IMR-90 (cell line): Measurements from ENCODE around the gene ELOVL1. TPM values are rescaled to one million over a fixed set of nuclear protein-coding genes. Genes with fewer than 3 reads are reported as not detected.

Experiments
- ATAC-seq: fragments of 200-7000 bp; cut with Tn5 transposase; 2 replicates; pipeline ENCODE4 v1.9.1; 2020; ENCODE audit warnings: low read depth, mild to moderate bottlenecking, moderate library complexity
- BruUV-seq: library from RNA; stranded (reverse); fragments of 400-500 nt; replicated peaks from 2 replicates; lab custom pipeline; 2021; lab: Mats Ljungman, UMichigan
- CTCF ChIA-PET: fragments of 300-600 bp; formaldehyde crosslinking; extraction: SDS; loops from one replicate; lab custom pipeline; 2021; ENCODE audit warnings: antibody characterized with exemption; lab: Yijun Ruan, JAX
- POLR2A ChIA-PET: fragments of 300-600 bp; sonication (Branson Sonifier 250); formaldehyde crosslinking; loops from one replicate; lab custom pipeline; 2022; ENCODE audit warnings: antibody characterized with exemption; ENCODE audit not compliant: unreplicated experiment; lab: Charles Lee
- DNase-seq: peaks from one replicate; pipeline ENCODE4 v3.0.0; 2013
- H2AFZ ChIP-seq: replicated peaks from 2 replicates; pipeline ENCODE3; 2013; ENCODE audit warnings: low read length, mild to moderate bottlenecking; ENCODE audit not compliant: poor library complexity
- H2AK5ac ChIP-seq: 2 replicates; pipeline ENCODE4 v1.6.1; 2013; ENCODE audit warnings: low read depth, low read length, inconsistent platforms
- H2AK9ac ChIP-seq: replicated peaks from 2 replicates; pipeline ENCODE3; 2013; ENCODE audit warnings: mild to moderate bottlenecking, low read depth, low read length, moderate library complexity; ENCODE audit not compliant: poor library complexity
- H2BK120ac ChIP-seq: 2 replicates; pipeline ENCODE4 v1.6.1; 2013; ENCODE audit warnings: low read depth, low read length, inconsistent platforms
- H2BK15ac ChIP-seq: 3 replicates; pipeline ENCODE4 v1.6.1; 2013; ENCODE audit warnings: low read depth, low read length, inconsistent platforms
- H2BK20ac ChIP-seq: 2 replicates; pipeline ENCODE4 v1.6.1; 2013; ENCODE audit warnings: low read depth, mild to moderate bottlenecking, inconsistent platforms, low read length, moderate library complexity
- H2BK5ac ChIP-seq: 2 replicates; pipeline ENCODE4 v1.6.1; 2013; ENCODE audit warnings: mild to moderate bottlenecking, low read depth, low read length, inconsistent platforms; ENCODE audit not compliant: poor library complexity, severe bottlenecking
- H3K14ac ChIP-seq: replicated peaks from 2 replicates; pipeline ENCODE4 v1.6.1; 2013; ENCODE audit warnings: low read depth, low read length, inconsistent platforms
- H3K18ac ChIP-seq: 2 replicates; pipeline ENCODE4 v1.6.1; 2013; ENCODE audit warnings: low read depth, low read length, control low read depth
- H3K23ac ChIP-seq: 2 replicates; pipeline ENCODE4 v1.6.1; 2013; ENCODE audit warnings: low read depth, low read length, inconsistent platforms
- H3K27ac ChIP-seq: 2 replicates; pipeline ENCODE4 v1.5.1; 2013; ENCODE audit warnings: mild to moderate bottlenecking, control low read depth, low read length; ENCODE audit not compliant: insufficient read depth
- H3K27me3 ChIP-seq: 2 replicates; pipeline ENCODE4 v1.6.1; 2013; ENCODE audit warnings: low read length; ENCODE audit not compliant: control insufficient read depth, insufficient read depth
- H3K36me3 ChIP-seq: 2 replicates; pipeline ENCODE4 v1.6.1; 2013; ENCODE audit warnings: low read length, mixed read lengths; ENCODE audit not compliant: control insufficient read depth, insufficient read depth
- H3K4ac ChIP-seq: 2 replicates; pipeline ENCODE4 v1.6.1; 2013; ENCODE audit warnings: low read depth, low read length, inconsistent platforms
- H3K4me1 ChIP-seq: 2 replicates; pipeline ENCODE4 v1.6.1; 2013; ENCODE audit warnings: low read length, mixed read lengths; ENCODE audit not compliant: control insufficient read depth, insufficient read depth
- H3K4me2 ChIP-seq: 2 replicates; pipeline ENCODE4 v1.6.1; 2013; ENCODE audit warnings: low read depth, mild to moderate bottlenecking, control low read depth, low read length, moderate library complexity
- H3K4me3 ChIP-seq: 2 replicates; pipeline ENCODE4 v1.5.1; 2013; ENCODE audit warnings: low read depth, mild to moderate bottlenecking, control low read depth, low read length, moderate library complexity; ENCODE audit not compliant: insufficient read depth
- H3K56ac ChIP-seq: 2 replicates; pipeline ENCODE4 v1.6.1; 2013; ENCODE audit warnings: low read length, inconsistent platforms; ENCODE audit not compliant: insufficient read depth; ENCODE audit errors: extremely low read depth
- H3K79me1 ChIP-seq, 2 experiments: 2 replicates each; pipeline ENCODE4 v1.6.1; 2013; ENCODE audit warnings: low read length in 2 of 2, inconsistent platforms in 1 of 2, low read depth in 1 of 2
- H3K9ac ChIP-seq: 2 replicates; pipeline ENCODE4 v1.6.1; 2013; ENCODE audit warnings: low read depth, low read length, control low read depth
- H3K9me1 ChIP-seq: 2 replicates; pipeline ENCODE4 v1.6.1; 2013; ENCODE audit warnings: low read length, inconsistent platforms; ENCODE audit not compliant: insufficient read depth
- H3K9me3 ChIP-seq: 2 replicates; pipeline ENCODE4 v1.6.1; 2013; ENCODE audit warnings: low read length; ENCODE audit not compliant: control insufficient read depth, insufficient read depth
- H4K20me1 ChIP-seq: 2 replicates; pipeline ENCODE4 v1.6.1; 2013; ENCODE audit warnings: low read length, inconsistent platforms; ENCODE audit not compliant: insufficient read depth
- H4K5ac ChIP-seq: 2 replicates; pipeline ENCODE4 v1.6.1; 2013; ENCODE audit warnings: mild to moderate bottlenecking, low read depth, low read length, control low read depth
- H4K8ac ChIP-seq, 2 experiments: 2 replicates each; pipeline ENCODE4 v1.6.1; 2013; ENCODE audit warnings: low read depth in 2 of 2, low read length in 2 of 2, control low read depth in 1 of 2, inconsistent platforms in 1 of 2
- H4K91ac ChIP-seq: 2 replicates; pipeline ENCODE4 v1.6.1; 2013; ENCODE audit warnings: low read depth, low read length, inconsistent platforms; ENCODE audit not compliant: insufficient read depth
- WGBS, 2 experiments: methylation state at CpG; one replicate each; pipeline versions ENCODE4 v1.1.5 to v1.1.7; 2013; ENCODE audit warnings: missing lambda C conversion rate in 2 of 2; ENCODE audit not compliant: insufficient read length in 1 of 2; ENCODE audit errors: extremely low coverage in 2 of 2; 5-methylcytosine and 5-hydroxymethylcytosine counted together
- dilution Hi-C: fragments of 300-500 bp; cut with HindIII; formaldehyde crosslinking; loops from one replicate; pipeline ENCODE4 v1.14.3; 2018; ENCODE audit warnings: low sequenced_read_pairs; ENCODE audit not compliant: unreplicated experiment
- in situ Hi-C: fragments of 300-500 bp; cut with MboI; formaldehyde crosslinking; loops from 3 replicates; pipeline ENCODE4 v1.14.3; 2019; ENCODE audit warnings: low sequenced_read_pairs, inconsistent platforms, mixed read lengths
- intact Hi-C: fragments of 100-400 bp; cut with micrococcal nuclease; formaldehyde crosslinking; loops from 2 replicates; pipeline ENCODE4 v1.10.0; 2022
- polyA plus RNA-seq, 3 experiments: library from polyadenylated mRNA; depleted of rRNA; stranded (reverse); fragments of >200 nt; gene quantifications; 2 replicates each; pipeline ENCODE4 v1.2.3, GENCODE V29; 2012; ENCODE audit warnings: low replicate concordance in 1 of 3
- total RNA-seq: library from RNA; depleted of rRNA; stranded (reverse); fragments of >200 nt; gene quantifications from 2 replicates; pipeline ENCODE4 v1.2.3, GENCODE V29; 2012
- TF ChIP-seq, protein P1 (sequence below): conservative IDR thresholded peaks from 2 replicates; pipeline ENCODE4 v1.5.1; 2012; ENCODE audit warnings: mild to moderate bottlenecking, low read depth, low read length, improper control_type of control experiment

ELOVL1 gene
- total and polyA plus RNA-seq, 2 of the 4 experiments (the other 2 are of a cell fraction) = 88.9 to 211 TPM

GRCh38 chr1:43368646-43369020 lies 822 bp upstream of the ELOVL1 start:
- Histone ChIP-seq H2AFZ (no peak overlapping the region), H3K9me1 (peaks cover 17% of the 10 kb centered on the region), H3K23ac (peak overlapping the region; percentile 92), H3K27me3 (no peaks in the 10 kb centered on the region), H2BK5ac (peak overlapping the region; percentile 92), H3K4me3 (peak overlapping the region; percentile 54), H2AK9ac (peak overlapping the region; percentile 29), H4K8ac (peak overlapping the region; percentile 73), H3K9me3 (no peaks in the 10 kb centered on the region), H3K4me2 (peak overlapping the region; percentile 81), H2BK120ac (0 out of 2 replicates have a peak overlapping the region, but pooled peaks have one; percentile 71), H3K9ac (peak overlapping the region; percentile 77), H3K4me1 (peaks cover 20% of the 10 kb centered on the region), H3K18ac (no peak overlapping the region), H4K91ac (peak overlapping the region; percentile 85), H3K36me3 (peaks cover 24% of the 10 kb centered on the region), H4K20me1 (peaks cover 23% of the 10 kb centered on the region), H3K79me1 (peaks cover 34 to 79% of the 10 kb centered on the region in 2 experiments), H3K56ac (peak overlapping the region; percentile 92), H2BK15ac (peak overlapping the region; percentile 21; the same call in 1 of the 3 replicates), H2BK20ac (no peak overlapping the region), H4K5ac (peak overlapping the region; percentile 13; the same call in 1 of the 2 replicates), H3K14ac (peak overlapping the region; percentile 98), H2AK5ac (peak overlapping the region; percentile 99), H3K4ac (peak overlapping the region; percentile 96), H3K27ac (peak overlapping the region; percentile 79)
- intact Hi-C loops = loop anchor here (1.0 kb wide), 1 partner anchor 21 kb away; the partner anchor contains the start of genes MED8 and SZT2
- DNase-seq (no peak), ATAC-seq (no peak)
- ChIA-PET CTCF (interaction anchor here (1.0 to 1.2 kb wide), 2 partner anchors 10 to 19 kb away, joined by 3 read pairs; partner anchors contain the start of gene CDC20), POLR2A (interaction anchor here (0.6 to 1.4 kb wide), 3 partner anchors 10 to 489 kb away, joined by 4 read pairs; partner anchors contain the start of gene CDC20)
- BruUV-seq = no TSS peak
- TF ChIP-seq, protein P1, sequence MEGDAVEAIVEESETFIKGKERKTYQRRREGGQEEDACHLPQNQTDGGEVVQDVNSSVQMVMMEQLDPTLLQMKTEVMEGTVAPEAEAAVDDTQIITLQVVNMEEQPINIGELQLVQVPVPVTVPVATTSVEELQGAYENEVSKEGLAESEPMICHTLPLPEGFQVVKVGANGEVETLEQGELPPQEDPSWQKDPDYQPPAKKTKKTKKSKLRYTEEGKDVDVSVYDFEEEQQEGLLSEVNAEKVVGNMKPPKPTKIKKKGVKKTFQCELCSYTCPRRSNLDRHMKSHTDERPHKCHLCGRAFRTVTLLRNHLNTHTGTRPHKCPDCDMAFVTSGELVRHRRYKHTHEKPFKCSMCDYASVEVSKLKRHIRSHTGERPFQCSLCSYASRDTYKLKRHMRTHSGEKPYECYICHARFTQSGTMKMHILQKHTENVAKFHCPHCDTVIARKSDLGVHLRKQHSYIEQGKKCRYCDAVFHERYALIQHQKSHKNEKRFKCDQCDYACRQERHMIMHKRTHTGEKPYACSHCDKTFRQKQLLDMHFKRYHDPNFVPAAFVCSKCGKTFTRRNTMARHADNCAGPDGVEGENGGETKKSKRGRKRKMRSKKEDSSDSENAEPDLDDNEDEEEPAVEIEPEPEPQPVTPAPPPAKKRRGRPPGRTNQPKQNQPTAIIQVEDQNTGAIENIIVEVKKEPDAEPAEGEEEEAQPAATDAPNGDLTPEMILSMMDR = no peak
- WGBS, 2 experiments = no CpG with 5 or more reads among the region's 6 CpGs
- dilution Hi-C loops = no loop called here
- in situ Hi-C loops = no loop called here
